HG03520 (cell line): Measurements from ENCODE around the gene KLHL12.
A peak's percentile ranks its signal among the peaks of the same experiment; 100 is the strongest.

Source experiments
- ATAC-seq: cut with Tn5 transposase; IDR thresholded peaks from one replicate; pipeline ENCODE4 v1.9.1; 2021; ENCODE audit warnings: mild to moderate bottlenecking, moderate library complexity; ENCODE audit not compliant: unreplicated experiment

Gene KLHL12

GRCh38 chr1:202926581-202927491 lies at the start of gene KLHL12:
Gene KLHL12, minus strand, starts transcription at chr1:202927234. Its CDS starts 2,072 bp downstream, at chr1:202925162.
- peak; percentile 81 for ATAC-seq

- ATAC-seq = no peak
Measured at GRCh38 chr1:202976633-202977032, 49.6 kb upstream of the KLHL12 start.

- no peak for ATAC-seq
Measured at GRCh38 chr1:202974856-202975255, 47.8 kb upstream of the KLHL12 start.

GRCh38 chr1:202972046-202972445 lies 45.0 kb upstream of the KLHL12 start:
- ATAC-seq = no peak

- ATAC-seq = peak; percentile 57
Measured at GRCh38 chr1:202968895-202969295, 41.9 kb upstream of the KLHL12 start.

- ATAC-seq = no peak
Measured at GRCh38 chr1:202968351-202968750, 41.3 kb upstream of the KLHL12 start.

GRCh38 chr1:202967684-202968281 lies 40.7 kb upstream of the KLHL12 start:
- ATAC-seq = no peak

GRCh38 chr1:202966006-202966898 lies 39.2 kb upstream of the KLHL12 start:
- ATAC-seq = no peak

GRCh38 chr1:202965422-202965821 lies 38.4 kb upstream of the KLHL12 start:
- ATAC-seq = no peak

- ATAC-seq = no peak
Measured at GRCh38 chr1:202964791-202965410, 37.9 kb upstream of the KLHL12 start.

GRCh38 chr1:202961220-202961880 lies 34.3 kb upstream of the KLHL12 start:
- no peak for ATAC-seq

- no peak for ATAC-seq
Measured at GRCh38 chr1:202959276-202959620, 32.2 kb upstream of the KLHL12 start.

- ATAC-seq = no peak
Measured at GRCh38 chr1:202958544-202959275, 31.7 kb upstream of the KLHL12 start.

- ATAC-seq = peak; percentile 95
Measured at GRCh38 chr1:202957733-202958543, 30.9 kb upstream of the KLHL12 start, which contains the start of gene ADIPOR1. Gene ADIPOR1, minus strand, starts transcription at chr1:202958312. Its CDS starts 7,242 bp downstream, at chr1:202951070.

GRCh38 chr1:202956969-202957368 lies 29.9 kb upstream of the KLHL12 start:
- ATAC-seq = no peak

GRCh38 chr1:202954057-202954745 lies 27.2 kb upstream of the KLHL12 start:
- no peak for ATAC-seq

- ATAC-seq = no peak
Measured at GRCh38 chr1:202953392-202953791, 26.4 kb upstream of the KLHL12 start.

- ATAC-seq = no peak
Measured at GRCh38 chr1:202952818-202953217, 25.8 kb upstream of the KLHL12 start.
